Mesenteric fat pad (tissue), 1 donor: Measurements from ENCODE around the gene PDE10A. TPM values are rescaled to one million over a fixed set of nuclear protein-coding genes. Genes with fewer than 3 reads are reported as not detected.

Source experiments
- DNase-seq: peaks from one replicate; pipeline ENCODE4 v3.0.0-alpha.2; 2020; ENCODE audit warnings: low spot score
- total RNA-seq: library from RNA; stranded (reverse); fragmentation: NEBNext Ultra II Directional; extraction: Animal tissue kit (Norgen Biotek cat#: 25700); gene quantifications from one replicate; pipeline ENCODE4 v1.2.1, GENCODE V29; 2021
- donor health status: DM: yes; HTN: yes; CAD: no.

Gene PDE10A
- total RNA-seq, 1 donor from 2014 or later: 15.6 TPM

DNA sequence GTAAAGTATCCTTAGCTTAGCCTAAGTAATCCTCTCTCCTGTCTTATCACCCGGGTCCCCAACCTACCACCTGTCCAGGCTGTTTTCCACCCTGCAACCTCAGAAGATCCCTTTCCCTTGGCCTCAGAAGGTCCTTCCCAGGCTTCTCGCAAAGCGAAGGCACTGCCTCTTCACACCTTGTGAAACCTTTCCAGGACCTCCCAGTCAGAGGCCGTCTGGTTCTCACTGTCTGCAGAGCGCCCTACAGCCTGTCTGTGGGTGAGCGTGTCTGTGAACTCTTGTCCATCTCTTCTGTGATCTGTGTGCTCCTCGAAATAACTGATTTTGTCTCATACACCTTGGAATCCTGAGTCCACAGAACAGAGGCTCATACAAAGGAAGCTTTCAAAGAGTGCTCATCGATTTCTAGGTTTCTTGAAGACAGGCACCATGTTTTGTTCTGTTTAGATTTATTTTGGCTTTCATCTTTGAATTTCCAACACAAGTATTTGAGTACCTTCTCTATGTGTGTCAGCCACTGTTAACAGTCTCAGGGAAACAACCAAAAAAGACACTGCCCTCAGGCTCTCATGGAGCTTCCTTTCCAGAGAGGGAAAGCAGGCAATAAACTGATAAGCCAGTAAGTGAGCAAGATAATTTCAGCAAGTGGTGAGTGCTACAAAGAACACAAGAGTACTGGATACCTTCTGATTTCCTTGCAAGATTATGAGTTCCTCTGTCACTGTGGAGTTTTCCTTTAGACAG lies 6.3 kb downstream of the PDE10A start:
- no peak for DNase-seq

DNA sequence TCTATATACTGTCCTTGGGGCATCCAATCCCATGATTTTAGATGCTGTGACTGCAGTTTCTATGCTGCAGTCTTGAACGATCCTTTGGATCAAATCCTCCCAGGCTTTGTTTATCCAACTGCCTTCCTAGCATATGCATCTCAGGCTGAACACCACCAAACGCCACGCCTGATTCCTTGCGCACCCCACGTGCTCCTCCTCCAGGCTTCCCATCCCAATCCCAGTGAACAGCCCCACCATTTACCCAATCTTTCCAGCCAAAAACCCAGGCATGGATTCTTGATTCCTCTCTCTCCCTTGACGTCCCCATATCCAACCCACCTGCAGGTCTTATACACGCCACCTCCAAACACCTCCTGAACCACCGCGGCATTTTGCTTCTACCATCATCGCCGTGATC lies 7.8 kb downstream of the PDE10A start:
- no peak for DNase-seq

DNA sequence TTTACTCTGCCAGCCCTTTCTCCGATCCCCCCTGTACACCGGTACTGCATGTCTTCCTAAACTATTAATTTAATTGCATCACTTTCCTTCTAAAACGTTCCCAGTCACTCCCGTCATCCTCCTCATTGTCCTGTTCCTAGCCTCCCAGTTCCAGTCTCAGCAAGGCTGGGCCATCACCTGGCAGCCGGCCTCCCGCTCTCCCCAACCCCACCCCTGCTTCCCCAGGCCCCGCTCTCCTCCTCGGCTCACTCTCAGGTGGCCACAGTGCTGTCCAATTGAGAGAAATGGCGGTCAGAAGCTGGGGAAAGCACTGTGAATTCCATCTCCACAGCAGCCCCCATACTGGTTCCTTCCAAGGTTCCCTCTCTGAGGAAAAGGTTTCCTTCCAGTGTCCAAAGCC lies 8.9 kb downstream of the PDE10A start:
- DNase-seq: no peak

DNA sequence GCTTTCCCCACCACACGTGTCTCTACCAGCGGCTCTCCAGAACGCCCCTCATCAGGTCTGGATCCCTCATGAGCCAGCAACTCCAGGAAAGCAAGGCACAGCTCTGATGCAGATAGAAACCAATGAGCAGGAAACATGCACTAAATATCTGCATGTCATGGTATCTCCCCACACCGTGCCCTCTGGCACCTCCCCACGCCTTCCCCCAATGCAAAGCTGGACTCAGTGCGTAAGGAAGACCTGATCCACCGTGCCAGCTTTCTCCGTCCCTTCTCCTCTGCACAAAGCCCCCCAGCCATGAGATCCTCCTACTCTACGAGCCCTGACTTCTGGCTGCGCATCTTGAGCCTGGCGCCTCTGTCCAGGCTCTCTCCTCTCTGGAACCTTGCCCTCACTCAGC lies 9.4 kb downstream of the PDE10A start:
- no peak for DNase-seq

DNA sequence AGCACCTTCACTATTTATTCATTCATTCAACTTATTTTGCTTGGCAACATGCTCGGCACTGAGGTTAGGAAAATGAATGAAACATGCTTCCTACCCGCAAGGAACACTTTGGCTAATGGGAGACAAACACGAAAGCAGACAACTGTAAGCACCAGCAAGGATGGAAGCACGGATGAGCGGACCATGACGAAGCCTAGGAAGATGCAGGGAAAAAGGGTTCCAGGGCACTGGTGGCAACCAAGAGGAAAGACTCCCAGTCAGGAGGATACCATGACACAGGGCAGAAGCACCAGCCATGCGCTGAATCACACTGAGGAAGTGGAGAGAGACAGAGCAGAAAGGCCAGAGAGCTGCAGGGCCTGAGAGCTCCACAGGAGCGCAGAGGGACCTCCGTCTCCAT lies 9.8 kb downstream of the PDE10A start:
- DNase-seq: no peak

DNA sequence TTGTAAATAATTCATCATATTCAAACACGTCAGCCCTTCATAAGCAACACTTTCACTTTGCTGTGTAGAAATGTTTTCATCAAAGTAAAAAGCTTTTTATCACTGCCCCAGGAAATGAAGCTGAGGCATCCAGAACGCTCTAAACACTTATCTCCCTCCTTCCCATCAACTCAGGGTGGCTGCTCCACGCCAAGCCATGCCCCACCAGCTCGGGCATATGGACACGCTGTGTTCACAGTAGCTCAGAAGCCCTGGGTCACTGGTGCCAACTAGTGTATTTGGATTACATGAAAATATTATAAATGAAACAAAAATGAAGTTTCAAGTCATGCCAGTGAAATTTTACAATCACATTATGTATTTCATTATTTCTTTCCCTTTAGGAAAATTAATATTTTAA lies 10.3 kb downstream of the PDE10A start:
- no peak for DNase-seq

DNA sequence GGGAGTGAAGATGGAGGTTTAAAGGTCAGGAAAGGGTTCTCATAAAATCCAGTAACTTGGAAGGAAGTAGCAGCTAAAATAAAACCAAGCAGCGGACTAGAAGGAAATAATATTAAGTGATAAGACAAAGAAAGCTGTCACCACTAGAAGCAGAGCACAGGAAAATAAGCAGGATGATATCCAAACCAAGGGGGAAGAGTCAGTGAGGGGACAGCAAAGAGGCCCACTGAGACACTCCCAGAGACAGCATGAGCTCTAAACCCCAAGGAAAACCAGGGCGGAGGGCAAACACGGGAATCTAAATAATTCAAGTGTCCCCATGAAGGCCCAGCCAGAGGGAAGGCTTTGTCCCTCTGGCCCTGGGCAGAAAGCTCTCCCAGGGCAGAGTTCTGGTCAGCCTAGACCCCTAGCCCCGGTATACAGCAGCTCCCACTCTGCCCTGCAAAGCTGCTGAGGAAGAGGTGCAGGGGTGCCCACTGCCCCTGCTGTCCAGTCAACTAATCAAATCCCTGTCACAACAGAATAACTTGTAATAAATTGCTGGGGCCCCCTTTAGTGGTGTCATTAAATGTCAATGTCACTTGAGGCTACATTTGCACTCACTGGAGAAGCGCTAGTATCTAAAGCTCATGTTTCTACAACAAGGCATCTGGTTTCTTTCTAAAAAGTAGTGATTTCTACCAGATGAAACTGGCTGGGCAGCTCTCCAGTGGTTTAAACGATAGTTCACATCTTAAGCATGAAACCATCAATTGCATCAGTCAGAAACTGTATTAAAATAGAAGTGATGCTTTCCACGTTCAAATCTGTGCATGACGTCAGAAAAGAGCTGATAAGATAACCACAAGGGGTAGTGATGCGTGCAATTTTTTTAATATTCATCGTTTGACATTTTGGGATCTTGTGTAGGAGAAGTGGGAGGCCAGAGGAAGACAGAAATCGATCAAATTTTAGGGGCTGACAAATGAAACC lies 13.6 kb downstream of the PDE10A start:
- DNase-seq: no peak

DNA sequence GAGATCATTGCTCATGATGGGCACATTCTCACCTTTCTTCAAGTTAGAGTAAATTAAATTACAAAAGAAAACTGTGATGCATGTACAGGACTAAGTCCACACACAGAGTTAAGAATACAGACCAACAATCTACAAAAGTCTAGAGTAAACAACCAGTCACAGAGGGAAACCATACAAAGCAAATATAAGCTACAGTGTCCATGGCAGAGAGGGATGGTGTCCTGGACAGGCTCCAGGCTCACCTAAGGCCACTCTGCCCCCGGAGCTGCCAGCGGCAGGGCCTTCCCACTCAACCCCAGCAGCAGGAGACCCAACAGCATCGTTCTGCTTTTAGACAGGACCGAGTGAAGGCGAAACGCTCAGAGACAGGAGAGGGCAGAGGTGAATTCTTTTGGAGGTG lies 16.0 kb downstream of the PDE10A start:
- DNase-seq: no peak

DNA sequence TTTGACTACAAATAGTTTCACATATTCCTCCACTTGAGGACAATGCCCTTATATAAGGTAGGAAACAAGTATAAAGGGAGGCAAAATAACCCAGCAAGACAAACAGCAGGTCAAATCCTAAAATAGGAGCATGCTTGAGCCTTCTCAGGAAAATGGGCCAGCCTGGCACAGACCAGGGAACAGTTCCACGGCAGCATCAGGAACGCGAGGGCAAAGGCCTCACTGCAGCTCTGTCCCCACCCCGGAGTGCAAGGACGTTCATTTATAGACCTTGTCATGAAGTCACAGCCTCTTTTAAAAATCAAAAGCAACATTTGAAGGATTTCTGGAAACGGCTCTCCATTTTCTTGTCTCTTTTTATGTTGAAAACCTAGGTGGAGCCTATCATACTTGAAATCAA lies 17.1 kb downstream of the PDE10A start:
- no peak for DNase-seq

DNA sequence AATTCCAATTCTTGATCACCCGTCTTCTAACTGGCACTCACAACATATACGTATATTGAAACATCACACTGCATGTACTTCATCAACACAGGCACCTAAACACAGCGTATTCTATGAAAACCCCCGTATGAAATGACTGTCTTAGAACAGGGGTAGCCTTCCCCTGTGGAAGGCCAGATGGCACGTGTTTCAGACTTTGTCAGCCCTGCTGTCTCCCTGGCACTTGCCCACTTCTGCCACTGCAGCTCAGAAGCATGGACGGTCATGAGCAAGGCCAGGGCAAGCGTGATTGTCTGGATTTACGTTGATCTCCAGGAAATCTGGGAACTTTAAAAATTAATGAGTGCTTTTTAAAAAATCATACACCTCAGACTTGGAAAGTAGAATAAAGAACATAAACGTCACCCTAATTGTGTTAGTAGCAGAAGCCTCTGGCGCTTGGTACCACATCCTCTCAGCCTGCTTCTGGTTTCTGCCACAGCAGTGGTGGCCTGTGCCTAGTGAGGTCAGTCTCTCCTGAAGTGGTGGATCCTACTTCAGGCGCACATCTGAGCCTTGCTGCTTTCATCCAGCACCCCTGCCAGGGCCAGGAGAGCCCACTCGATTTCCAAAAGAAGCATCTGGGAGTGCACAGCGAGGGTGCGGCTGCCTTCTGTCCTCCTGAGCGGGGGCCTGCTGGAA lies 18.3 kb downstream of the PDE10A start:
- DNase-seq: no peak

DNA sequence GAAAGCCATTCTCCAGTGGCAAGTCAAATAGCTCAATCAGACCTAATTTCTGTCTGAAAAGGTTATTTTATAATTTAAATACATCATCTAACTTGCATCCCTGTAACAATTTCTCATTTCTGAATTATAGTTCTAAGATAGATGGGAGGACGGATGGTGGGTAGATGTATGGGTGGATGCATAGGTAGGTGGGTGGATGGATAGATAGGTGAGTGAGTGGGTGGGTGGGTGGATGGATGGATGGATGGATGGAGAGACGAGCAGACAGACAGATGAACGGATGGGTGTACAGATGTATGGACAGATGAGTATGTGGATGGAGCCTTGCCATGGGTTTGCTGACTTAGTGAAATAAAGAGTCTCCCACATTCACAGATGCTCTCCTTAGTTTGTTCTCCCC lies 20.0 kb downstream of the PDE10A start:
- no peak for DNase-seq

DNA sequence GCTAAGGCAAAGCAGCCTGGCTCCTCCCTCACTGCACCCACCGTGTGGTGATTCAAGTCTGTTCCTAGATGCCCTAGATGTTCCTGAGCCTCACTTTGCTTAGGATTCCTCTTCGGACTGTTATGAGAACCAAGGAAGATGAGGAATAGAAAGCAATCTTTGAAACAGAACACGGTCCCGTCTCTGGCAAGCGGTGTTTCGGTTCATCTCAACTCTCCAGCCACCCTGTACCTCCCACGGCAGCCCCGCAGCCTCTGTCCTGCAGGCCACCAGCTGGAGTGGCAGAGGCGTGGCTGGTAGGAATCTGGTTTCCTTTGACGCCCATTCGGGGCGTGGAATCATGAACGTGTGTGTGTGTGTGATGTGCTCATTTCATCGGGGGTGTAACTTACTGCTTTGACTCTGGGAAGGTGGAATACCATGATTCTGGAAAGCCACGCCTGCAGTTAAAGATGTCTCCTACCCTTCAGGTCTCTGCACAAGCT lies 21.3 kb downstream of the PDE10A start:
- no peak for DNase-seq

DNA sequence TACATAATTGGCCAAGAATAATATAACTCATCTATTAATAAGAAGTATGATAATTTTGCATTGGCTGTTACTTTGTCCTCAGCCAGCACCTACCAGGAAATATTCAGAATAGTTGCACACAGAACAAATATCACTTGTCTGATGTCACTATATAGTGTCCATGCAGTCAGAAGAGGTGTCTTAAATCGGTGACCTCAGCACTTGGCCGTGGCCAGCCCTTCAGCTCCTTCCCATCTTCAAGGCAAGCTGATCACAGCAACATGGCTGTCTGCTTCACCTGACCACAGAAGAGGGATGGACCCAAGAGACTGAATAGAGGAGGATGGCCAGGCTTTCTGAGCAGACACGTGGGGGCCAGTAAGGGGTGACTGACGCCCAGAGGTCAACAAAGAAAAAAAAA lies 22.2 kb downstream of the PDE10A start:
- no peak for DNase-seq

DNA sequence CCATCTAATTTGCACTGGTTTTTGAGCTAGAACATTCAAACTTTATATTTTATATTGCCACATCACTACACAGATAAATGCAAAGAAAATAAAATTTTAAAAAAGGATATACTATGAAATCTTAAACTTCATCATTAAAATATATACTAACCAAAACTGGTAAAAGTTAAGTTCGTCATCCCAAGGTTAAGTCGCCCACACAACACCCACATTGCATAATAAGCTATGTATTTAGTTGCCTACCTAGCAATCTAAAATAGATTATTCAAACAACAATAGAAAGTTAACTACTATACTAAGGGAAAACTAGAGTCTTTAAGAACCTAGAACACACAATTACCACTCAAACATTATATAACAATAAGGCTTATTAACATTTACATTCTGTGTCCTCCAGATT lies 24.5 kb downstream of the PDE10A start:
- DNase-seq: no peak

DNA sequence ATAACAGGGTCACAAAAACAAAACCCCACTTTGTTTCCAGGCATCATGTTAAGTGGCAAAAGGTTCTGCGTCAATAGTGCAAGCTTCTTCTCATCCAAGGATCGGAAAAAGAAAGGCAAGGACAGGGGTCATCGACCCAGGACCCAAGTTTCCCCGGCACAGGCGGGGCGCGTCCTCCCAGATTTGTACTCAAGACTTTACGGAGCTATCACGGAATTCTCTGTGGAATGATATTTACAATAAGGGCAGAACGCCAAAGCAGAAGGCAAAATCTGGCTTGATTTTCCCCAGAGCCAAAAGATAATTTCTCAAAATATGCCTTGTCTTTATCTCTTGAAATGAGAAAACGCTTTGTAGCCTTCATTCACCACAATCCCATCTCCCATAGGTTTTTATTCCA lies 25.5 kb downstream of the PDE10A start:
- no peak for DNase-seq

DNA sequence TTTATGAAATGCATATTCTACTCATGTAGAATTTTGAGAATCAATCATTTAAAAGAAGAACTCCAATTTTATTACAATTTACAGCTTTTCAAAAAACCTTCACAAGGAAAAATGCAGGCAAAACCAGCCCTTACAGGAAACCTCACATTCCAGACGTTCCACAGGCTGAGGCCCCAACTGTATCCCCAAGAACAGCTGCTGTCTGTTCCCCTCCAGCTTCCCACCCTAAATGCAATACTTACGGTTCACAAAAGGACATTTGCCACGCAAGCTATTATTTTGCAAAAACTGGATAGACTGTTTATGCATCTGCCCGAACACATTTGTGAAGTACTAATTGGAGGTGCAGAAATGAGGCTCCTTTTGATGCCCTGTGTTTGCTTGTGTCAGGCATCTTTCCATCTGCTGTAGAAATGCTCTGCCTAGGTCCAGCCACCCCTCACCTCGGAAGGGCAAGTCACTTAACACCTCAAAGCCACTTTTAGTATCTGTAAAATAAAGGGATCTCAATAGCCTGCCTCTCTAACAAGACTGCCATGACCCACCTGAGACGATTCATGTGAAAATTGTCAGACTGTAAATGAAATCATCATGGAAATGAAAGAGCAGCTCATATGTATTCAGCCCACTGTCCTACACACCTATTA lies 26.5 kb downstream of the PDE10A start:
- DNase-seq: no peak

DNA sequence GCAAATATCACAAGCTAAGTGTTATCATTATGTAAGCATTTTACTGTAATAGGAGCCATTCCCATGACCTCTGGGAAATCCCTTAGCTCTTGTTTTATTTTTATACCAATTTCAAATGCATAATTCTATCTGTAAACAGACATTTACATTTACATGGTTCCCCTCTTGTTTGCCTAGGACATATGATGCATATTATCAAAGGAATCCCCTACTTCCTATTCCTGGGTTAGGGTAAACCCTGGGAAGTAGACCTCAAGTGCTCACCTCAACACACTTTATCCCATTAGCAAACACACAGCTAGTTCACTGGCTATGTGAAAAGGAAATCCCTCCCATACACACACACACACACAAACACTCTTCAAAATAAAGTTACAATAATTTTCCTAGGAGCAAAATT lies 27.1 kb downstream of the PDE10A start:
- no peak for DNase-seq

DNA sequence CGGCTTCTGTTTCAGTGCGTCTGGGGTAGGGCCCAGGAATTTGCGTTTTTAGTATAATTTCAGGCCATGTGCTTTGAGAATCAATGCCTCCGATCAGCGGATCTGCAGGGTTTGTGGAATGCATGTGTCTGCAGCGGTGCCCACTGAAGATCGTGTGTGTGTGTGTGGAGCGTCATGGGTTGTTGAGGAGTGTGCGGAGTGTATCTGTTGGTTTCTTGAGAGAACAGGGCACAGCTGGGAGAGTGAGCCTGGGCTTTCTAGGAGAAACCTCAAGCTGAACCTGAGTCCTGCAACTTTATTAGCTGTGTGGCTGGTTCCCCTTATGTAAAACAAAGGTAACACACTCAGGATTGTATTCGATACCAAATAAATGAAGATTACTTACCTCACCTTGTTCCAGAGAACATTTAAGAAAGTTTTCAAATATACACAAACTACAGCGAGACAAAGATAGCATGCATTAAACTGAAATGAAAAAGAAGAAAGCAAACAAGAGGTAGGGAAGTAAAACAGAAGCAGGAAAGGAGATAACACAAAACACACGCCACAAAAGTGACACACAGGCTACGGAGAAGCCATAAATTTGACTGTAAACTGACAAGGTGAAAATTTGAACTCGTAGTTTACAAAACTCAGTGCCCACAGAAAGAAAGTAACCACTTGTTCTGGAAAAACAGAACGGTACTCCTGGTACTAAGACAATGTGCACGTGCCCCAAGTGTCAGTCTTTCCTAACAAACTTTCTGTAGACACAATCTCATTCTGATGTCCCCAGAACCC lies 28.8 kb downstream of the PDE10A start:
- no peak for DNase-seq

DNA sequence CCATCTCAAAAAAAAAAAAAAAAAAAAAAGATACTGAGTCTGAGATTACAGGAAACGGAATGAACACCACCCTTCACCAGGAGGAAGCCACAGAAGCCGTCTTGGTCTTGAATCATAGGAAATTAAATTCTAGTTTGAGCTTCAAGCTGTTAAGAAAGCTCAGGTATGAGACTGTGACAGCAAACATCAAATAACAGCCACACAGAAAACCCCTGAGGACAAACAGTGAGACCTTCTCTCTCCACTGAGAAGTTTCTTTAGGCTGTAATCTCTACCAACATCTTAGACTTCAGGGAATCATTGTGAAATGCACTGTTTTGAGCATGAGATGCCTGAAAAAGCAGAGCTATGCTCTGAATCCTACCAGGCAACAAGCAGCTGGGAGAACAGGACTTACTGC lies 30.8 kb downstream of the PDE10A start:
- DNase-seq: no peak

DNA sequence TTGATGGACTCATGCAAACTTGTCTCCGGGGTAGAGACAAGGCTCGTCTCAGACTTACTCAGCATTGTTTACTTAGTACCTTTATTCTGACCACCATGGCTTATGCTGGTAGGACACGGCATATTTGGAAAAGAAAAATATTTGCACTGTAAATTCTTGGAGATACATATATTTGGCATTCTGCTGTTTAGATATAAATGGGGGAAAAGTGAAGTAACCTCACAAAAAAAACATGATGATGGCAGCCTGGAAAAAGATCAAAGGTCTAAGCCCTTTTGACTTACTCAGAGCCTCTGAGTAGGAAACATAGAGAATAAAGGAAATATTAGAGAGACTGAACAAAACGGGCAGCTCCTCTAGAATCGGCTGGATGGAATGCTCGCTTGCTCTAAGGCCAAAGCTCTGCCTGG lies 32.5 kb downstream of the PDE10A start:
- no peak for DNase-seq

DNA sequence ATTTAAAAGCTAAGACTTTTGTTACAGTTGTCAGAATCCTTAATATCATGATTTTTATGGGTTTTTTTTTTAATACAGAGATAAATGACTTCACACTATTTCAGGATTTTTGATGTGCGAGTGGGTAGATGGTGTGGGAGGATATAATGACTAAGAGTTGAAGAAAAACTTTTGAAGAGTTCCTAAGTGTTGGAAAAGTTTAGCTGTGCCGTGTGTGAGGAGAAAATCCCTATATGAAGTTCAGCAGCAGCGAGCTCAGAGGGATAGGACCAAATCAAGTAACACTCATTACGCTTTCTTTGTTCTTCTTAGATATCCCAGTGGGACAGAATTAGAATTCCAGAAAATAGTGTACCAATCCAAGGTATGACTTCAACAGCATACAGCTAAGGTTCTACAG lies 34.1 kb downstream of the PDE10A start:
- DNase-seq: no peak
